Panc1 (cell line): ENCODE results near the gene DIAPH3. TPM values are rescaled to one million over a fixed set of nuclear protein-coding genes. Genes with fewer than 3 reads are reported as not detected.

ENCODE experiments used
- ATAC-seq: fragments of 200-7000 bp; cut with Tn5 transposase; 2 replicates; pipeline ENCODE4 v1.9.1; 2020; ENCODE audit warnings: mild to moderate bottlenecking, moderate library complexity
- BruUV-seq: library from RNA; stranded (reverse); fragments of 400-500 nt; replicated peaks from 2 replicates; lab custom pipeline; 2021; lab: Mats Ljungman, UMichigan
- CTCF ChIA-PET: fragments of 300-600 bp; sonication (Branson Sonifier 250); formaldehyde crosslinking; loops from one replicate; lab custom pipeline; 2022; ENCODE audit warnings: antibody characterized with exemption; lab: Charles Lee
- POLR2A ChIA-PET: fragments of 300-600 bp; sonication (Branson Sonifier 250); formaldehyde crosslinking; loops from one replicate; lab custom pipeline; 2022; ENCODE audit warnings: antibody characterized with exemption; lab: Charles Lee
- DNase-seq: peaks from one replicate; pipeline ENCODE4 v3.0.0-alpha.2; 2010; ENCODE audit warnings: low read depth, low spot score
- H3K27ac ChIP-seq: 2 replicates; pipeline ENCODE4 v1.5.1; 2011; ENCODE audit warnings: mild to moderate bottlenecking, low read length, inconsistent platforms
- H3K27me3 ChIP-seq: fragments of 200-500 bp; sonication (Bioruptor generic); 2 replicates; pipeline ENCODE4 v1.6.0; 2014; ENCODE audit warnings: low read length, inconsistent platforms; ENCODE audit not compliant: control insufficient read depth, insufficient read depth
- H3K36me3 ChIP-seq: fragments of 200-500 bp; sonication (Bioruptor generic); 2 replicates; pipeline ENCODE4 v1.5.1; 2014; ENCODE audit warnings: inconsistent platforms, mild to moderate bottlenecking, low read length, moderate library complexity; ENCODE audit not compliant: control insufficient read depth, insufficient read depth
- H3K4me1 ChIP-seq: 2 replicates; pipeline ENCODE4 v1.5.1; 2011; ENCODE audit warnings: inconsistent platforms, mild to moderate bottlenecking, low read length, moderate library complexity; ENCODE audit not compliant: control insufficient read depth, insufficient read depth
- H3K4me3 ChIP-seq, 2 experiments: 2 replicates each; pipeline ENCODE4 v1.5.1; 2011 to 2012; ENCODE audit warnings: low read depth in 2 of 2, low read length in 2 of 2, mild to moderate bottlenecking in 2 of 2, inconsistent platforms in 1 of 2, moderate library complexity in 1 of 2
- H3K9me3 ChIP-seq: fragments of 200-500 bp; sonication (Bioruptor generic); 2 replicates; pipeline ENCODE4 v1.5.1; 2014; ENCODE audit warnings: low read depth, mild to moderate bottlenecking, inconsistent platforms, low read length, moderate library complexity; ENCODE audit not compliant: control insufficient read depth, insufficient read depth
- POLR2AphosphoS5 ChIP-seq: IDR thresholded peaks from 2 replicates; pipeline ENCODE4 v1.6.1; 2012; ENCODE audit warnings: mild to moderate bottlenecking, low read depth, low read length, moderate library complexity
- REST ChIP-seq, 2 experiments: IDR thresholded peaks; 2 replicates each; pipeline ENCODE4 v1.6.1; 2011 to 2012; ENCODE audit warnings: low read depth in 2 of 2, control low read depth in 1 of 2, low read length in 1 of 2, mild to moderate bottlenecking in 1 of 2, moderate library complexity in 1 of 2; ENCODE audit not compliant: insufficient read depth in 1 of 2
- SIN3A ChIP-seq: IDR thresholded peaks from 2 replicates; pipeline ENCODE4 v1.6.1; 2012; ENCODE audit warnings: low read depth, mild to moderate bottlenecking, low read length, moderate library complexity, borderline replicate concordance; ENCODE audit not compliant: insufficient read depth
- TCF7L2 ChIP-seq: IDR thresholded peaks from 2 replicates; pipeline ENCODE4 v1.6.1; 2011; ENCODE audit warnings: mild to moderate bottlenecking, low read depth, low read length, inconsistent platforms
- in situ Hi-C: cut with HindIII; loops from 2 replicates; pipeline ENCODE4 v1.10.0; 2016; ENCODE audit warnings: low sequenced_read_pairs, low pct_unique_long_range_greater_than_20kb
- intact Hi-C: fragments of 100-400 bp; cut with micrococcal nuclease; formaldehyde crosslinking; loops from one replicate; pipeline ENCODE4 v1.10.0; 2022; ENCODE audit not compliant: unreplicated experiment
- total RNA-seq: library from RNA; stranded (reverse); gene quantifications from one replicate; pipeline ENCODE4 v1.2.1, GENCODE V29; 2021; ENCODE audit not compliant: unreplicated experiment
- TF ChIP-seq, protein P1 (sequence below): fragments of 450-650 bp; IDR thresholded peaks from 2 replicates; pipeline ENCODE4 v1.5.1; 2017; ENCODE audit warnings: mild to moderate bottlenecking

Gene DIAPH3
- total RNA-seq, 1 experiment from 2014 or later = 15.4 TPM

DNA sequence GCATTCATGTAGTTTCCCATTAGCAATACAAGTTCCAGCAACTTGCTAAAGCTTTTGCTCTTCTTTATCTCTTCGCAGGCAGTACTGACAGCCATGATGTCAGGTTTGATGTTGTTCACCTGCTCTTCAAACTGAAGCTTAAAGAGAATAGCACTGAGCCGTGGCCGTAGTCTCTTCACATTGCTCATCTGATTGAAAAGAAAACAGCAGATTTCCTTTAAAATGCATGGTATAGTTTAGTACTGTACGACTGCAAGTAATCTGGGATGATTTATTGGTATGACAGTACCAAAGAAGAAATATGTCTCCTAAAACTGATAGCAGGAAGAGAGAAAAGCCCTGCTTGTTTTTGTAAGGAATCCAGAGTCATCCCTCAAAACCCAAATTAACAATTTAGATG lies 284.4 kb downstream of the DIAPH3 start:
- BruUV-seq = no TSS peak
- ChIA-PET CTCF (no interaction called here), POLR2A (no interaction called here)
- no peak for DNase-seq
- Histone ChIP-seq H3K27ac (no peak overlapping the region), H3K27me3 (no peaks in the 10 kb centered on the region), H3K36me3 (no peaks in the 10 kb centered on the region), H3K4me1 (no peaks in the 10 kb centered on the region), H3K9me3 (no peaks in the 10 kb centered on the region), H3K4me3 (no peak overlapping the region)
- TF ChIP-seq TCF7L2 (no peak), SIN3A (no peak), POLR2AphosphoS5 (no peak), REST (IDR thresholded peaks at IDR 0.05; ENCODE audit: insufficient read depth in 1 of 2, low read depth in 2 of 2, low read length in 1 of 2) (no peak)
- TF ChIP-seq, protein P1, sequence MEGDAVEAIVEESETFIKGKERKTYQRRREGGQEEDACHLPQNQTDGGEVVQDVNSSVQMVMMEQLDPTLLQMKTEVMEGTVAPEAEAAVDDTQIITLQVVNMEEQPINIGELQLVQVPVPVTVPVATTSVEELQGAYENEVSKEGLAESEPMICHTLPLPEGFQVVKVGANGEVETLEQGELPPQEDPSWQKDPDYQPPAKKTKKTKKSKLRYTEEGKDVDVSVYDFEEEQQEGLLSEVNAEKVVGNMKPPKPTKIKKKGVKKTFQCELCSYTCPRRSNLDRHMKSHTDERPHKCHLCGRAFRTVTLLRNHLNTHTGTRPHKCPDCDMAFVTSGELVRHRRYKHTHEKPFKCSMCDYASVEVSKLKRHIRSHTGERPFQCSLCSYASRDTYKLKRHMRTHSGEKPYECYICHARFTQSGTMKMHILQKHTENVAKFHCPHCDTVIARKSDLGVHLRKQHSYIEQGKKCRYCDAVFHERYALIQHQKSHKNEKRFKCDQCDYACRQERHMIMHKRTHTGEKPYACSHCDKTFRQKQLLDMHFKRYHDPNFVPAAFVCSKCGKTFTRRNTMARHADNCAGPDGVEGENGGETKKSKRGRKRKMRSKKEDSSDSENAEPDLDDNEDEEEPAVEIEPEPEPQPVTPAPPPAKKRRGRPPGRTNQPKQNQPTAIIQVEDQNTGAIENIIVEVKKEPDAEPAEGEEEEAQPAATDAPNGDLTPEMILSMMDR = no peak
- intact Hi-C loops (no loop called here), in situ Hi-C loops (no loop called here)
- ATAC-seq = no peak

- Histone ChIP-seq H3K4me1 (no peaks in the 10 kb centered on the region), H3K27ac (no peak overlapping the region), H3K9me3 (no peaks in the 10 kb centered on the region), H3K36me3 (no peaks in the 10 kb centered on the region), H3K4me3 (no peak overlapping the region), H3K27me3 (no peaks in the 10 kb centered on the region)
- POLR2A ChIA-PET = no interaction called here
- BruUV-seq = no TSS peak
- no peak for TF ChIP-seq TCF7L2
- no peak for TF ChIP-seq POLR2AphosphoS5
- TF ChIP-seq, protein P1 = no peak
- TF ChIP-seq SIN3A = no peak
- TF ChIP-seq REST (IDR thresholded peaks at IDR 0.05; ENCODE audit: insufficient read depth in 1 of 2, low read depth in 2 of 2, low read length in 1 of 2) = no peak
- in situ Hi-C loops (no loop called here), intact Hi-C loops (no loop called here)
- ATAC-seq (no peak), DNase-seq (no peak)
- CTCF ChIA-PET = no interaction called here
Measured at GRCh38 chr13:59877933-59878332, 285.8 kb downstream of the DIAPH3 start.
